Astrocyte (in vitro differentiated cells and primary cell): ENCODE results near the gene CELA2B. TPM values are rescaled to one million over a fixed set of nuclear protein-coding genes. Genes with fewer than 3 reads are reported as not detected.

Experiments
- DNase-seq: peaks from one replicate; pipeline ENCODE4 v3.0.0-alpha.2; 2010; ENCODE audit warnings: low read depth
- FAIRE-seq: peaks from 2 replicates; lab custom pipeline; 2011; peaks lifted over from hg19 to GRCh38; lab: Jason Lieb, UNC
- H2AFZ ChIP-seq: 2 replicates; pipeline ENCODE4 v1.6.0; 2012; ENCODE audit warnings: low read depth, low read length, inconsistent platforms
- H3K27ac ChIP-seq: 2 replicates; pipeline ENCODE4 v1.5.1; 2011; ENCODE audit warnings: low read depth, low read length, inconsistent platforms
- H3K27me3 ChIP-seq: 2 replicates; pipeline ENCODE4 v1.6.0; 2011; ENCODE audit warnings: low read length, inconsistent platforms; ENCODE audit not compliant: insufficient read depth
- H3K36me3 ChIP-seq: 2 replicates; pipeline ENCODE4 v1.5.1; 2011; ENCODE audit warnings: low read length, inconsistent platforms; ENCODE audit not compliant: insufficient read depth
- H3K4me1 ChIP-seq: 2 replicates; pipeline ENCODE4 v1.5.1; 2011; ENCODE audit warnings: low read length, inconsistent platforms; ENCODE audit not compliant: insufficient read depth
- H3K4me2 ChIP-seq: 2 replicates; pipeline ENCODE4 v1.6.0; 2012; ENCODE audit warnings: low read length, inconsistent platforms
- H3K4me3 ChIP-seq: 2 replicates; pipeline ENCODE4 v1.5.1; 2011; ENCODE audit warnings: low read depth, mild to moderate bottlenecking, low read length, inconsistent platforms; ENCODE audit not compliant: insufficient read depth
- H3K79me2 ChIP-seq: 2 replicates; pipeline ENCODE4 v1.6.0; 2012; ENCODE audit warnings: mild to moderate bottlenecking, low read length, inconsistent platforms; ENCODE audit not compliant: insufficient read depth
- H3K9ac ChIP-seq: 2 replicates; pipeline ENCODE4 v1.6.0; 2012; ENCODE audit warnings: mild to moderate bottlenecking, low read length, inconsistent platforms
- H3K9me3 ChIP-seq: 2 replicates; pipeline ENCODE4 v1.5.1; 2012; ENCODE audit warnings: low read depth, mild to moderate bottlenecking, low read length, inconsistent platforms; ENCODE audit not compliant: insufficient read depth
- H4K20me1 ChIP-seq: 2 replicates; pipeline ENCODE4 v1.6.0; 2012; ENCODE audit warnings: low read length, inconsistent platforms; ENCODE audit not compliant: insufficient read depth
- H3K27ac Mint-ChIP-seq: one replicate; pipeline ENCODE4 v1.8.0; 2021; ENCODE audit warnings: mild to moderate bottlenecking, mixed read lengths; ENCODE audit not compliant: unreplicated experiment
- H3K27me3 Mint-ChIP-seq: one replicate; pipeline ENCODE4 v1.8.0; 2021; ENCODE audit warnings: low read depth, mixed read lengths; ENCODE audit not compliant: unreplicated experiment
- H3K36me3 Mint-ChIP-seq: one replicate; pipeline ENCODE4 v1.8.0; 2021; ENCODE audit warnings: low read depth, mixed read lengths; ENCODE audit not compliant: unreplicated experiment
- H3K4me1 Mint-ChIP-seq: one replicate; pipeline ENCODE4 v1.8.0; 2021; ENCODE audit warnings: low read depth, mixed read lengths; ENCODE audit not compliant: unreplicated experiment
- H3K4me3 Mint-ChIP-seq: one replicate; pipeline ENCODE4 v1.8.0; 2021; ENCODE audit warnings: mild to moderate bottlenecking, moderate library complexity, mixed read lengths; ENCODE audit not compliant: unreplicated experiment
- H3K9me3 Mint-ChIP-seq: one replicate; pipeline ENCODE4 v1.8.0; 2021; ENCODE audit warnings: mild to moderate bottlenecking, mixed read lengths; ENCODE audit not compliant: unreplicated experiment
- EZH2 ChIP-seq: IDR thresholded peaks from 2 replicates; pipeline ENCODE4 v1.6.1; 2012; ENCODE audit warnings: mild to moderate bottlenecking, low read length, inconsistent platforms; ENCODE audit not compliant: insufficient read depth
- total RNA-seq: library from RNA; stranded (reverse); gene quantifications from 2 replicates; pipeline ENCODE4 v1.2.1, GENCODE V29; 2021
- TF ChIP-seq, protein P1 (sequence below): IDR thresholded peaks from 2 replicates; pipeline ENCODE4 v1.5.1; 2011; ENCODE audit warnings: low read depth, mild to moderate bottlenecking, inconsistent platforms, low read length, moderate library complexity; ENCODE audit not compliant: insufficient read depth

The CELA2B gene
- total RNA-seq, 1 donor from 2014 or later = not detected

DNA sequence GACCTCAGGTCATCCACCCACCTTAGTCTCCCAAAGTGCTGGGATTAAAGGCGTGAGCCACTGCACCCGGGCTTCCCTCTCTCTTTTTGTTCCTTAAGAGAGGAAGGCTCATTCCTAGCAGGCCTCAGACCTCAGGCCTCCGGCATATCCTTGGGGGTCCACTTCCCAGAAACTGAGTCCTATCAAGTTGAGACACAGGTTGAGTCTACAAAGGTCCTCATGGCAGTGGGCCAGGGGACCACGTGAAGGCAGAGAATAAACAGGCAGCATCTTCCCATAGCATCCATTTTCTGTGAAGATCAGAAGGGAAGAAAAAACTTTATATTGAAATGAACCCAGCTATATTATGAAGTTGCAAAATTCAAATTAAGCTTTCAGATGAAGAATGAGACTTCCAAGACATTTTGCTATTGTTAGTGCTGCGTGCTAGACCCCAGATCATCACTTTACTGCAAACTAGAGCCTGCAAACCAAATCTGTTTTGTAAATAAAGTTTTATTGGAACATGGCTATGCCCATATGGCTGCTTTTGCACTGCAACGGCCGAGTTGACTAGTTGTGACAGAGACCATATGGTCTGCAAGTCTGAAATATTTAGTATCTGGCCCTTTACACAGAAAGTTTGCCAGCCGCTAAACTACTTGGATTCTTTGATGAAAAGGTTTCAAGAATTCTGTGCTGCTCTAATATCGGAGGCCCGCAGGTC is 22.9 kb upstream of the CELA2B start:
- H3K9me3 ChIP-seq = no peaks in the 10 kb centered on the region
- H3K4me2 ChIP-seq = no peak overlapping the region
- H3K4me1 ChIP-seq = peaks cover 11% of the 10 kb centered on the region
- H3K4me3 ChIP-seq = no peak overlapping the region
- FAIRE-seq (no peak), DNase-seq (no peak)
- TF ChIP-seq, protein P1, sequence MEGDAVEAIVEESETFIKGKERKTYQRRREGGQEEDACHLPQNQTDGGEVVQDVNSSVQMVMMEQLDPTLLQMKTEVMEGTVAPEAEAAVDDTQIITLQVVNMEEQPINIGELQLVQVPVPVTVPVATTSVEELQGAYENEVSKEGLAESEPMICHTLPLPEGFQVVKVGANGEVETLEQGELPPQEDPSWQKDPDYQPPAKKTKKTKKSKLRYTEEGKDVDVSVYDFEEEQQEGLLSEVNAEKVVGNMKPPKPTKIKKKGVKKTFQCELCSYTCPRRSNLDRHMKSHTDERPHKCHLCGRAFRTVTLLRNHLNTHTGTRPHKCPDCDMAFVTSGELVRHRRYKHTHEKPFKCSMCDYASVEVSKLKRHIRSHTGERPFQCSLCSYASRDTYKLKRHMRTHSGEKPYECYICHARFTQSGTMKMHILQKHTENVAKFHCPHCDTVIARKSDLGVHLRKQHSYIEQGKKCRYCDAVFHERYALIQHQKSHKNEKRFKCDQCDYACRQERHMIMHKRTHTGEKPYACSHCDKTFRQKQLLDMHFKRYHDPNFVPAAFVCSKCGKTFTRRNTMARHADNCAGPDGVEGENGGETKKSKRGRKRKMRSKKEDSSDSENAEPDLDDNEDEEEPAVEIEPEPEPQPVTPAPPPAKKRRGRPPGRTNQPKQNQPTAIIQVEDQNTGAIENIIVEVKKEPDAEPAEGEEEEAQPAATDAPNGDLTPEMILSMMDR = no peak
- no peak for TF ChIP-seq EZH2
- Mint-ChIP-seq H3K4me3 (no peak overlapping the region), H3K27me3 (peaks cover 5% of the 10 kb centered on the region), H3K4me1 (peaks cover 2% of the 10 kb centered on the region), H3K27ac (no peak overlapping the region), H3K9me3 (peaks cover 6% of the 10 kb centered on the region), H3K36me3 (no peaks in the 10 kb centered on the region)
- no peaks in the 10 kb centered on the region for H3K27me3 ChIP-seq
- no peak overlapping the region for H2AFZ ChIP-seq
- H3K79me2 ChIP-seq = no peaks in the 10 kb centered on the region
- no peaks in the 10 kb centered on the region for H4K20me1 ChIP-seq
- no peak overlapping the region for H3K9ac ChIP-seq
- no peak overlapping the region for H3K27ac ChIP-seq
- no peaks in the 10 kb centered on the region for H3K36me3 ChIP-seq

DNA sequence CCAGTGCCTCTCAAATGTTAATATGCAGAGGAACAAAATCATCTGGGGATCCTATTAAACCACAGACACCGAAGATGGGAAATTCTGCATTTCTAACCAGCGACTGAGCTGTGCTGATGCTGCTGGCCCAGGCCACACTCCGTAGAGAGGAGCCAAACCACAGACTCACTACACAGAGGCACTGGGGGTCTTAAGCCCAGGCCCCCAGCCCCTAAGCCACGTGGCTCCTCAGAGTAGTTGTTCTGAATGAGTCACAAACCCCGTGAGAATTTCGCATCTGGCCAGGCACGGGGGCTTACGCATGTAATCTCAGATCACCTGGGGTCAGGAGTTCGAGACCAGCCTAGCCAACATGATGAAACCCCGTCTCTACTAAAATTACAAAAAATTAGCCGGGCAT is 22.2 kb upstream of the CELA2B start:
- Mint-ChIP-seq H3K4me1 (peaks cover 2% of the 10 kb centered on the region), H3K9me3 (peaks cover 6% of the 10 kb centered on the region), H3K36me3 (no peaks in the 10 kb centered on the region), H3K27me3 (peaks cover 5% of the 10 kb centered on the region), H3K4me3 (no peak overlapping the region), H3K27ac (no peak overlapping the region)
- no peak for FAIRE-seq
- H3K4me3 ChIP-seq = no peak overlapping the region
- H3K9ac ChIP-seq = peak overlapping the region; percentile 26
- H3K27ac ChIP-seq = peak overlapping the region; percentile 19
- H3K79me2 ChIP-seq = no peaks in the 10 kb centered on the region
- no peaks in the 10 kb centered on the region for H3K27me3 ChIP-seq
- TF ChIP-seq, protein P1 = no peak
- H2AFZ ChIP-seq = no peak overlapping the region
- peak overlapping the region; percentile 37 for H3K4me2 ChIP-seq
- H3K4me1 ChIP-seq = peaks cover 11% of the 10 kb centered on the region
- no peaks in the 10 kb centered on the region for H4K20me1 ChIP-seq
- no peak for DNase-seq
- H3K9me3 ChIP-seq = no peaks in the 10 kb centered on the region
- no peaks in the 10 kb centered on the region for H3K36me3 ChIP-seq

DNA sequence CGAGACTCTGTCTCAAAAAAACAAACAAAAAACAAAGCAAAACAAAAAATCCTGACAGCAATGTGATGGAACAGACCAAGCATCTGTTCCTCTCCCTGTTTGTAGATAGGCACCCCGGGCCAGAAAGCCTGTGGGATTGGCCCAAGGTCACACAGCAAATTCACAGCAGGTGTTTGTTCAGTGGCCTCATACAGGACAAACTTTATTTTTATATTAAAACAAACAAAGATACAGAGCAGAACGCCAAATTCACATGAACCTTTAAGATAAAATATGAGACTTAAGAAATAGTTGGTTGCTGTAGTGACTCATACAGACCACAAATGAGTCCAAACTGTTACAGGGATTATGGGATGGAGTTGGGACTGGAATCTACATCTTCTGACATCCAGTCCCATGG is 21.6 kb upstream of the CELA2B start:
- H3K36me3 ChIP-seq = no peaks in the 10 kb centered on the region
- Mint-ChIP-seq H3K36me3 (no peaks in the 10 kb centered on the region), H3K9me3 (peaks cover 6% of the 10 kb centered on the region), H3K4me3 (no peak overlapping the region), H3K27ac (no peak overlapping the region), H3K4me1 (peaks cover 2% of the 10 kb centered on the region), H3K27me3 (peaks cover 5% of the 10 kb centered on the region)
- peak overlapping the region; percentile 26 for H3K9ac ChIP-seq
- peak; percentile 78 for DNase-seq
- FAIRE-seq = peak; percentile 29
- H4K20me1 ChIP-seq = no peaks in the 10 kb centered on the region
- peaks cover 11% of the 10 kb centered on the region for H3K4me1 ChIP-seq
- no peak overlapping the region for H3K4me3 ChIP-seq
- no peaks in the 10 kb centered on the region for H3K9me3 ChIP-seq
- TF ChIP-seq, protein P1 = no peak
- TF ChIP-seq EZH2 = no peak
- H3K27ac ChIP-seq = peak overlapping the region; percentile 19
- no peaks in the 10 kb centered on the region for H3K27me3 ChIP-seq
- H2AFZ ChIP-seq = no peak overlapping the region
- no peaks in the 10 kb centered on the region for H3K79me2 ChIP-seq
- peak overlapping the region; percentile 37 for H3K4me2 ChIP-seq
